C4-2B (cell line): ENCODE measurements around the gene ARRB2.
"Not testable (repeated sequence)": the region's sequence is repeated elsewhere in the genome, so short reads cannot be mapped to it uniquely, and the experiment has no call there.

Experiments
- H3K27ac ChIP-seq: fragments of 450-650 bp; 2 replicates; pipeline ENCODE4 v1.5.1; 2017
- CTCF ChIP-seq: fragments of 450-650 bp; conservative IDR thresholded peaks from 2 replicates; pipeline ENCODE4 v1.5.1; 2017; ENCODE audit warnings: mild to moderate bottlenecking
- ZFX ChIP-seq: fragments of 450-650 bp; IDR thresholded peaks from 2 replicates; pipeline ENCODE4 v1.6.1; 2017

ARRB2 gene

GRCh38 chr17:4679658-4680057 is 30.8 kb upstream of the ARRB2 start:
- peak overlapping the region; percentile 36 for H3K27ac ChIP-seq
- TF ChIP-seq CTCF (no peak), ZFX (no peak)

GRCh38 chr17:4683739-4684138 is 26.7 kb upstream of the ARRB2 start:
- H3K27ac ChIP-seq, result not testable (repeated sequence)

- H3K27ac ChIP-seq, result not testable (repeated sequence)
These were observed 20.6 kb upstream of the ARRB2 start for GRCh38 chr17:4689872-4690271.

- no peak overlapping the region for H3K27ac ChIP-seq
- TF ChIP-seq CTCF (no peak), ZFX (no peak)
These were observed 19.7 kb upstream of the ARRB2 start for GRCh38 chr17:4690745-4691144.

DNA sequence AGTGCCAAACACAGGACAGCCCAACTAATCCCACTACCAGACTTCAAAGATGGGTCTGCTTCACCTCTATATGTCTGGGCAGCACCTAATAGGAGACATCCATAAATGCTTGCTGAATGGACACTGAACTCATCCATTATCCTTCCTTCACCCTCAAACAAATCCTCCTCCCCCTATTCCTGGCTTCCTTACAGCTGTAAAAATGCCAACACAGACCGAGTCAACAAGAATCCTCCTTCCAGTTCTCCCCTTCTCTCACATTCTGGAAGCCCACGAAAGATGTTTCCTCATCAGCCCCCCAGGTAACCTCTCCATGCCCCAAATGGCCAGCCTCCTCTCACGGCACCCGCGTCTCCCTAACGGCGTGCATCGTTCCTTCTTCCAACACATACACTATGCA is 18.7 kb upstream of the ARRB2 start:
- no peak overlapping the region for H3K27ac ChIP-seq
- TF ChIP-seq ZFX (no peak), CTCF (no peak)

GRCh38 chr17:4693416-4693815 is 17.0 kb upstream of the ARRB2 start:
- no peak overlapping the region for H3K27ac ChIP-seq
- TF ChIP-seq ZFX (no peak), CTCF (no peak)

DNA sequence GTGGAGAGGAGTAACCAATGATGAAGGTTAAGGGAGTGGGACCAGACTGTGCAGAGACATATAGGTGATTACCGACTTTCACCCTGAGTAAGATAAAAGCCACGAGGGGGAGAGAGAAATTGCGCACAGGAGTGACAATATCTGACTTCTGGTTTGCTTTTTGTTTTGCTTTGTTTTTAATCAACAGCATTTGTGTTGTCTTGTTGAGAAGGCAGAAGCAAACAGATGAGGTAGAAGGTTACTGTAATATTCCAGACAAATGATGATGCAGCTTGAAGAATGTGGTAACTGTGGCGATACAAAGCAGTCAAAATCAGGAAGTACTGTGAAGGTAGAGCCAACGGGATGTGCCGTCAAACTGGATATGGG is 14.0 kb upstream of the ARRB2 start:
- TF ChIP-seq ZFX, result no peak
- no peak for TF ChIP-seq CTCF
- no peak overlapping the region for H3K27ac ChIP-seq

DNA sequence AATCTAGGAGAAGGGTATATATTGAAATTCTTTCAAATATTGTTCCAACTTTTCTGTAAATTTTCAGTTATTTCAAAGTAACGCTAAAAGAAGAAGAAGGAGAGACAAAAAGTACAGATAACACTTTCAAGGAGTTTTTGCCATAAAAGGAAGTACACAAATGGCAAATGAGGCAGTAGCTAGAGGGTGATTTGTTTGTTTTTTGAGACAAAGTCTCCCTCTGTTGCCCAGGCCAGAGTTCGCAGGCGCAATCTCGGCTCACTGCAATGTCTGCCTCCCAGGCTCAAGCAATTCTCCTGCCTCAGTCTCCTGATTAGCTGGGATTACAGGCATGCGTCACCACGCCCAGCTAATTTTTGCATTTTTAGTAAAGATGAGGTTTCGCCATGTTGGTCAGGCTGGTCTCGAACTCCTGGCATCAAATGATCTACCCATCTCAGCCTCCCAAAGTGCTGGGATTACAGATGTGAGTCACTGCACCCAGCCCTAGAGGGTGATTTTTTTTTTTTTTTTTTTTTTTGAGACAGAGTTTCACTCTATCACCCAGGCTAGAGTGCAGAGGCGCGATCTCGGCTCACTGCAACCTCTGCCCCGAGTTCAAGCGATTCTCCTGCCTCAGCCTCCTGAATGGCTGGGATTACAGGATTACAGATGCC is 10.9 kb upstream of the ARRB2 start:
- not testable (repeated sequence) for H3K27ac ChIP-seq

GRCh38 chr17:4701116-4701515 is 9.3 kb upstream of the ARRB2 start:
- no peak for TF ChIP-seq ZFX
- no peak for TF ChIP-seq CTCF
- no peak overlapping the region for H3K27ac ChIP-seq
